ENCODE data around the gene MEX3A.
A peak's percentile ranks its signal among the peaks of the same experiment; 100 is the strongest.

DNA sequence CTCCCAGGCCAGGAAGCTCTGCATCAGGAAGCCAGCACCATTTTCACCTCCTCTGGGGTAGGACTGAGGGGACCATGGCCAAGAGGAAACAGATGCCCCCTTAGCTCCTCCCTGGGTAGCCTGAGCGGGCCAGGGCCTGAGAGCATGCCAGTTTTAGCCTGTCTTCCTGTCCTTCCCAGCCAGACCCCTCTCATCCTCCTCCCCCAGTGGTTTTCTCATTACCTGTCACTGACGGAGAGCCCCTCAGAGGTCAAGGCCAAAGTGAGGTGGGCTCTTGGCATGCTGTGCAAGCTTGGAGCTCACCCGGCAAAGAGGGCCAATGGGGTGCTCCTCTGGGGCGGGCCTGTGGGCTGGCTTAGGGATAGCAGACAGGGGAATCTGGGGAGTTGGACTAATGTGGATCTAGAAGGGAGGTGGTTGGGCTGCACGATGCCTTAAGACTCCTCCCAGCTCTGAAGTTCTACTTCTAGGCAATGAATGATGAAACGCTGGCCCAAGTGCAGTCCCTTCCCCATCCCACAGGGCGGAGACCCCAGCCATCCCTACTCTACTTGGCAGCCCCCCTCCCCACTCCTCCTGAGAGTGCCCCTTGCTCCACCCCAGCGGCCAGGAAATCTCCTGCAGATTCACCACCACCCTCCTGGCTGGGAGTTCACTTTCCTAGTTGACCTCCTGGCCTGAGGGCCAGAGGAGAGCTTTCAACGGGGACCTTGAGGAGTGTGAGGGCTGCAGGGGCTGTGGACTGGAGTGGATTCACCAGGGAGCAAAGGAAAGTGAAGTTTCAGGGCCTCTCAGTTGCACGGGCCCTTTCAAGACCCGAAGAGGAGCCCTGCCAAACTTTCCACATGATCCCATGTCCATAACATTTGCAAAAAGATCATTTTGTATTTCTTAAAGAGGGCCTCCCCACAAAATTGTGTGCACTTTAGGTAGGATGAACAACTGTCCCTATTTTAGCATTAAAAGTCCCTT is 22.9 kb upstream of the MEX3A start:
- TF ChIP-seq, protein P1, sequence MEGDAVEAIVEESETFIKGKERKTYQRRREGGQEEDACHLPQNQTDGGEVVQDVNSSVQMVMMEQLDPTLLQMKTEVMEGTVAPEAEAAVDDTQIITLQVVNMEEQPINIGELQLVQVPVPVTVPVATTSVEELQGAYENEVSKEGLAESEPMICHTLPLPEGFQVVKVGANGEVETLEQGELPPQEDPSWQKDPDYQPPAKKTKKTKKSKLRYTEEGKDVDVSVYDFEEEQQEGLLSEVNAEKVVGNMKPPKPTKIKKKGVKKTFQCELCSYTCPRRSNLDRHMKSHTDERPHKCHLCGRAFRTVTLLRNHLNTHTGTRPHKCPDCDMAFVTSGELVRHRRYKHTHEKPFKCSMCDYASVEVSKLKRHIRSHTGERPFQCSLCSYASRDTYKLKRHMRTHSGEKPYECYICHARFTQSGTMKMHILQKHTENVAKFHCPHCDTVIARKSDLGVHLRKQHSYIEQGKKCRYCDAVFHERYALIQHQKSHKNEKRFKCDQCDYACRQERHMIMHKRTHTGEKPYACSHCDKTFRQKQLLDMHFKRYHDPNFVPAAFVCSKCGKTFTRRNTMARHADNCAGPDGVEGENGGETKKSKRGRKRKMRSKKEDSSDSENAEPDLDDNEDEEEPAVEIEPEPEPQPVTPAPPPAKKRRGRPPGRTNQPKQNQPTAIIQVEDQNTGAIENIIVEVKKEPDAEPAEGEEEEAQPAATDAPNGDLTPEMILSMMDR (IDR thresholded peaks at IDR 0.05), result peak; percentile 4
- TF ChIP-seq EZH2 (IDR thresholded peaks at IDR 0.05), result no peak
